ENCODE data around the gene FSD2. TPM values are rescaled to one million over a fixed set of nuclear protein-coding genes. Genes with fewer than 3 reads are reported as not detected.

The FSD2 gene
- total and polyA plus RNA-seq, 2 of the 8 experiments (the other 6 are each of a cell fraction or from before 2014, with no cell fraction given), result 0.02 TPM; not detected in 1

- no peak for TF ChIP-seq CBX8 (IDR thresholded peaks at IDR 0.05; ENCODE audit: borderline replicate concordance, low read depth, low read length)
These were observed 63.7 kb downstream of the FSD2 start (continued) for GRCh38 chr15:82742134-82742533.
